HL-60 (cell line): ENCODE measurements around the gene DOCK1.

Experiments
- DNase-seq, 2 experiments: peaks; one replicate each; pipeline ENCODE4 v3.0.0-alpha.2; 2010 to 2020; ENCODE audit warnings: low read depth in 1 of 2, low spot score in 1 of 2
- H3K27ac ChIP-seq: fragments of 250-450 bp; sonication (Bioruptor Pico); replicated peaks from 2 replicates; pipeline ENCODE4 v1.5.1; 2020; ENCODE audit warnings: mild to moderate bottlenecking, moderate library complexity
- H3K27me3 ChIP-seq: fragments of 250-450 bp; sonication (Bioruptor Pico); 2 replicates; pipeline ENCODE4 v1.5.1; 2021; ENCODE audit warnings: mild to moderate bottlenecking, moderate library complexity; ENCODE audit not compliant: insufficient read depth, poor library complexity, severe bottlenecking
- H3K4me3 ChIP-seq: replicated peaks from 2 replicates; pipeline ENCODE4 v1.5.1; 2011; ENCODE audit warnings: mild to moderate bottlenecking, control low read depth, low read length; ENCODE audit not compliant: insufficient read depth
- GABPA ChIP-seq: IDR thresholded peaks from 2 replicates; pipeline ENCODE4 v1.6.1; 2012; ENCODE audit warnings: low read depth
- POLR2AphosphoS5 ChIP-seq: IDR thresholded peaks from 2 replicates; pipeline ENCODE4 v1.6.1; 2012; ENCODE audit warnings: low read depth
- SPI1 ChIP-seq: IDR thresholded peaks from 2 replicates; pipeline ENCODE4 v1.6.1; 2012; ENCODE audit warnings: low read depth, mild to moderate bottlenecking, borderline replicate concordance
- TF ChIP-seq, protein P1 (sequence below): IDR thresholded peaks from 2 replicates; pipeline ENCODE4 v1.6.1; 2012; ENCODE audit warnings: low read depth; ENCODE audit not compliant: insufficient replicate concordance
- TF ChIP-seq, protein P2 (sequence below): IDR thresholded peaks from one replicate; pipeline ENCODE4 v1.5.1; 2011; ENCODE audit warnings: low read length, control low read depth, inconsistent platforms; ENCODE audit not compliant: insufficient read depth

Gene DOCK1

DNA sequence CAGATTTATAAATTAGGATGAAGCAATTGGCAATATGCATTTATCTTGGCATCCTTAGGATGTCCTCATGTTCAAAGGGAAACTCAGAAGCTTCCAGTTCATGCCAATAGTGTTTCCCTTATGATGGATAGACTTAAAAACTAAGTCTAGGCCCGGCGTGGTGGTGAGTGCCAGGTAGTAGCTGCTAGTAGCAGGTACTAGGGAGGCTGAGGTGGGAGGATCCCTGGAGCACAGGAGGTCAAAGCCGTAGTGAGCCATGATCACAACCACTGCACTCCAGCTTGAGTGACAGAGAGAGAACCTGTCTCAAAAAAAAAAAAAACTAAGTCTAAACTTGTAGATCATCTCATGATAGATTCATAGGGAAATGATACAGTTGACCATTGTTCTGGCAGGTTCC, 115.0 kb downstream of the DOCK1 start:
- Histone ChIP-seq H3K27ac (no peak overlapping the region), H3K27me3 (no peaks in the 10 kb centered on the region), H3K4me3 (no peak overlapping the region)
- TF ChIP-seq GABPA (no peak), SPI1 (no peak)
- TF ChIP-seq, protein P1, sequence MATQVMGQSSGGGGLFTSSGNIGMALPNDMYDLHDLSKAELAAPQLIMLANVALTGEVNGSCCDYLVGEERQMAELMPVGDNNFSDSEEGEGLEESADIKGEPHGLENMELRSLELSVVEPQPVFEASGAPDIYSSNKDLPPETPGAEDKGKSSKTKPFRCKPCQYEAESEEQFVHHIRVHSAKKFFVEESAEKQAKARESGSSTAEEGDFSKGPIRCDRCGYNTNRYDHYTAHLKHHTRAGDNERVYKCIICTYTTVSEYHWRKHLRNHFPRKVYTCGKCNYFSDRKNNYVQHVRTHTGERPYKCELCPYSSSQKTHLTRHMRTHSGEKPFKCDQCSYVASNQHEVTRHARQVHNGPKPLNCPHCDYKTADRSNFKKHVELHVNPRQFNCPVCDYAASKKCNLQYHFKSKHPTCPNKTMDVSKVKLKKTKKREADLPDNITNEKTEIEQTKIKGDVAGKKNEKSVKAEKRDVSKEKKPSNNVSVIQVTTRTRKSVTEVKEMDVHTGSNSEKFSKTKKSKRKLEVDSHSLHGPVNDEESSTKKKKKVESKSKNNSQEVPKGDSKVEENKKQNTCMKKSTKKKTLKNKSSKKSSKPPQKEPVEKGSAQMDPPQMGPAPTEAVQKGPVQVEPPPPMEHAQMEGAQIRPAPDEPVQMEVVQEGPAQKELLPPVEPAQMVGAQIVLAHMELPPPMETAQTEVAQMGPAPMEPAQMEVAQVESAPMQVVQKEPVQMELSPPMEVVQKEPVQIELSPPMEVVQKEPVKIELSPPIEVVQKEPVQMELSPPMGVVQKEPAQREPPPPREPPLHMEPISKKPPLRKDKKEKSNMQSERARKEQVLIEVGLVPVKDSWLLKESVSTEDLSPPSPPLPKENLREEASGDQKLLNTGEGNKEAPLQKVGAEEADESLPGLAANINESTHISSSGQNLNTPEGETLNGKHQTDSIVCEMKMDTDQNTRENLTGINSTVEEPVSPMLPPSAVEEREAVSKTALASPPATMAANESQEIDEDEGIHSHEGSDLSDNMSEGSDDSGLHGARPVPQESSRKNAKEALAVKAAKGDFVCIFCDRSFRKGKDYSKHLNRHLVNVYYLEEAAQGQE, result no peak
- TF ChIP-seq, protein P2, sequence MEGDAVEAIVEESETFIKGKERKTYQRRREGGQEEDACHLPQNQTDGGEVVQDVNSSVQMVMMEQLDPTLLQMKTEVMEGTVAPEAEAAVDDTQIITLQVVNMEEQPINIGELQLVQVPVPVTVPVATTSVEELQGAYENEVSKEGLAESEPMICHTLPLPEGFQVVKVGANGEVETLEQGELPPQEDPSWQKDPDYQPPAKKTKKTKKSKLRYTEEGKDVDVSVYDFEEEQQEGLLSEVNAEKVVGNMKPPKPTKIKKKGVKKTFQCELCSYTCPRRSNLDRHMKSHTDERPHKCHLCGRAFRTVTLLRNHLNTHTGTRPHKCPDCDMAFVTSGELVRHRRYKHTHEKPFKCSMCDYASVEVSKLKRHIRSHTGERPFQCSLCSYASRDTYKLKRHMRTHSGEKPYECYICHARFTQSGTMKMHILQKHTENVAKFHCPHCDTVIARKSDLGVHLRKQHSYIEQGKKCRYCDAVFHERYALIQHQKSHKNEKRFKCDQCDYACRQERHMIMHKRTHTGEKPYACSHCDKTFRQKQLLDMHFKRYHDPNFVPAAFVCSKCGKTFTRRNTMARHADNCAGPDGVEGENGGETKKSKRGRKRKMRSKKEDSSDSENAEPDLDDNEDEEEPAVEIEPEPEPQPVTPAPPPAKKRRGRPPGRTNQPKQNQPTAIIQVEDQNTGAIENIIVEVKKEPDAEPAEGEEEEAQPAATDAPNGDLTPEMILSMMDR, result no peak
- DNase-seq, result no peak

DNA sequence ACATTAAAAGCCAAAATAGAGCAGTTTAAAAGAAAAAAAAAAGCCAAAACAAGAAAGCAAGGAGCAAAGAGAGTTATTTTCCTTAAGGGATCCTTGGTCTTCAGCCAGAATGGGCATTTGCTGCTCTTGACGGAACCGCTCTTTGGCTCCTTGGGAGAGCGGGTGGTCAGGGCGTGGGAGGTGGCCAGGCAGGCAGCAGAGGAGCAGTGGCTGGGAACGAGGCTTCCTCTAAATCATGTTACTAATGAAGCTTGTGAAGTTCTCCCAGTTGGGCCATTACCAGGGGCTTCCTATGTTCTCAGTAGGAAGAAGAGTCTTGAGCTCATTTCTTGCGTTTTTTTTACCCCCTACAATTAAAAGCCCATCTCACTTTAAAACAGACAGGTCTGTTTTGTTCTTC, 116.6 kb downstream of the DOCK1 start:
- H3K27ac ChIP-seq, result no peak overlapping the region
- H3K4me3 ChIP-seq, result no peak overlapping the region
- no peaks in the 10 kb centered on the region for H3K27me3 ChIP-seq
- TF ChIP-seq GABPA, result no peak
- TF ChIP-seq, protein P2, result no peak
- no peak for TF ChIP-seq SPI1
- TF ChIP-seq, protein P1, result no peak
- no peak for TF ChIP-seq POLR2AphosphoS5
- no peak for DNase-seq

DNA sequence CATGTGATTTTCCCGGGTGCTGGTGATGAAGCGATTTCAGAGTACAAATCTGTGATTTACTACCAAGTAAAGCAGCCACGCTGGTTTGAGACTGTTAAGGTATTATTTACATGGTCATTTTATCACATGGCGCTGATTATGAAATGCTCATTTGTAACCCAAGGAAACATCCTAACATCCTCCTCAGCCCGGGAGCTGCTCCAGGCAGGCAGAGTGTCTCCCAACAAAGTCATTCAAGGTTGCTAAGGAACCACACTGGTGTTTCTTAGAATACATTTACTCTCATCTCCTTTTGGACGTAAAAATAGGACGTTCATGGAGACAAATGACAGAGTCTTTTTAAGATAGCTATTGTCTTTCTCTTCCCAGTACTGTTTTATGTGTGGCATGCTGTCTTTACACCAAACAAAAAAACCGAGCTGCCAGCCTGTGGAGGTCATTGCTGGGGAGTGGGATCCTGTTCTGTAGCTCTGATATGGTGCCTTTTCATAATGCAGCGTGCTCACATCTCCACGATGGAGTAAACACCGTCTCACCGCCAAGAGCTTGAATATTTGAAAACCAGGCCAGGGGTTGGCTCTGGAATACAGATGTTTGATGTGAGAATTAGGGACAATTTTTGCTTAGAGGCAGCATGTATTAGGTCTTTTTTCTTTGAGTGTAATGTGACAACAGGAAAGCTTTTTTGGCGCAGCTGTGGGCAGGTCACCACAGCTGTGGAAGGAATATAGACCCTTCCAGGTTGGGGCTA, 119.6 kb downstream of the DOCK1 start:
- no peaks in the 10 kb centered on the region for H3K27me3 ChIP-seq
- TF ChIP-seq POLR2AphosphoS5 (no peak), GABPA (no peak), SPI1 (no peak)
- TF ChIP-seq, protein P1, result no peak
- TF ChIP-seq, protein P2, result no peak
- DNase-seq, result no peak
- H3K27ac ChIP-seq, result no peak overlapping the region
- no peak overlapping the region for H3K4me3 ChIP-seq
